Measurements from ENCODE around the gene PDCD1LG2.

PDCD1LG2 gene

GRCh38 chr9:5481322-5482040, 28.9 kb upstream of the PDCD1LG2 start:
- no peak overlapping the region for H3K4me3 ChIP-seq (ENCODE audit: low read length, poor library complexity, severe bottlenecking)
- H4K20me1 ChIP-seq (ENCODE audit: insufficient read depth, low read length, poor library complexity, severe bottlenecking) = no peaks in the 10 kb centered on the region
- H3F3A ChIP-seq (ENCODE audit: low read depth) = no peaks in the 10 kb centered on the region
- no peaks in the 10 kb centered on the region for H3K9me2 ChIP-seq (replicated peaks; ENCODE audit: low read depth, low read length)
- H3K27me3 ChIP-seq (ENCODE audit: insufficient read depth, low read length, poor library complexity, severe bottlenecking) = no peaks in the 10 kb centered on the region
- H3K4me2 ChIP-seq (ENCODE audit: low read depth, low read length, poor library complexity, severe bottlenecking) = no peak overlapping the region
- H3K9me3 ChIP-seq (ENCODE audit: insufficient read depth, low read depth, low read length) = no peaks in the 10 kb centered on the region
- no peaks in the 10 kb centered on the region for H3K4me1 ChIP-seq (ENCODE audit: insufficient read depth, low read length, poor library complexity, severe bottlenecking)
- TF ChIP-seq EZH2phosphoT487 (IDR thresholded peaks at IDR 0.05; ENCODE audit: borderline replicate concordance) = no peak
- TF ChIP-seq, protein P1, sequence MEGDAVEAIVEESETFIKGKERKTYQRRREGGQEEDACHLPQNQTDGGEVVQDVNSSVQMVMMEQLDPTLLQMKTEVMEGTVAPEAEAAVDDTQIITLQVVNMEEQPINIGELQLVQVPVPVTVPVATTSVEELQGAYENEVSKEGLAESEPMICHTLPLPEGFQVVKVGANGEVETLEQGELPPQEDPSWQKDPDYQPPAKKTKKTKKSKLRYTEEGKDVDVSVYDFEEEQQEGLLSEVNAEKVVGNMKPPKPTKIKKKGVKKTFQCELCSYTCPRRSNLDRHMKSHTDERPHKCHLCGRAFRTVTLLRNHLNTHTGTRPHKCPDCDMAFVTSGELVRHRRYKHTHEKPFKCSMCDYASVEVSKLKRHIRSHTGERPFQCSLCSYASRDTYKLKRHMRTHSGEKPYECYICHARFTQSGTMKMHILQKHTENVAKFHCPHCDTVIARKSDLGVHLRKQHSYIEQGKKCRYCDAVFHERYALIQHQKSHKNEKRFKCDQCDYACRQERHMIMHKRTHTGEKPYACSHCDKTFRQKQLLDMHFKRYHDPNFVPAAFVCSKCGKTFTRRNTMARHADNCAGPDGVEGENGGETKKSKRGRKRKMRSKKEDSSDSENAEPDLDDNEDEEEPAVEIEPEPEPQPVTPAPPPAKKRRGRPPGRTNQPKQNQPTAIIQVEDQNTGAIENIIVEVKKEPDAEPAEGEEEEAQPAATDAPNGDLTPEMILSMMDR (conservative IDR thresholded peaks at IDR 0.05; ENCODE audit: low read length) = no peak
- H2AFZ ChIP-seq (ENCODE audit: low read length) = no peak overlapping the region
- no peaks in the 10 kb centered on the region for H3K79me2 ChIP-seq (ENCODE audit: insufficient read depth, low read length)
- H3K9ac ChIP-seq (ENCODE audit: low read depth, low read length, poor library complexity, severe bottlenecking) = no peak overlapping the region
- no peaks in the 10 kb centered on the region for H3K36me3 ChIP-seq (ENCODE audit: insufficient read depth, low read length)

DNA sequence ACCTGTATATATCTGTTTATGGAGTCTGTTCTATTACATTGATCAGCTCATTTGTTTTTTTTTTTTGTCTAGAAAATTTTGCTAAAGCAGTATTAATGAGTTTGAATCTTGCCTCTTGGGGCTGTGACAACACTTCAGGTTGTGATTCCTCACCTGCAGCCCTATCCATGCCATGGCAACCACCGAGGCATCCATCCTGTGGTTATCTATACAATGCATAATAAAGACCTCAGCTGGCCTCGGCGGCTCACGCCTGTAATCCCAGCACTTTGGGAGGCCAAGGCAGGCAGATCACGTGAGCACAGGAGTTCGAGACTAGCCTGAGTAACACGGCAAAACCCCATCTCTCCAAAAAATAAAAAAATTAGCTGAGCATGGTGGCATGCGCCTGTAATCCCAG, 28.1 kb upstream of the PDCD1LG2 start:
- Histone ChIP-seq H3F3A (ENCODE audit: low read depth) (no peaks in the 10 kb centered on the region), H3K9me3 (ENCODE audit: insufficient read depth, low read depth, low read length) (no peaks in the 10 kb centered on the region), H3K4me3 (ENCODE audit: low read length, poor library complexity, severe bottlenecking) (no peak overlapping the region), H3K9me2 (replicated peaks; ENCODE audit: low read depth, low read length) (no peaks in the 10 kb centered on the region), H3K4me2 (ENCODE audit: low read depth, low read length, poor library complexity, severe bottlenecking) (no peak overlapping the region), H3K9ac (ENCODE audit: low read depth, low read length, poor library complexity, severe bottlenecking) (no peak overlapping the region), H2AFZ (ENCODE audit: low read length) (no peak overlapping the region), H4K20me1 (ENCODE audit: insufficient read depth, low read length, poor library complexity, severe bottlenecking) (no peaks in the 10 kb centered on the region), H3K27me3 (ENCODE audit: insufficient read depth, low read length, poor library complexity, severe bottlenecking) (no peaks in the 10 kb centered on the region), H3K36me3 (ENCODE audit: insufficient read depth, low read length) (no peaks in the 10 kb centered on the region), H3K79me2 (ENCODE audit: insufficient read depth, low read length) (no peaks in the 10 kb centered on the region), H3K4me1 (ENCODE audit: insufficient read depth, low read length, poor library complexity, severe bottlenecking) (no peaks in the 10 kb centered on the region)
- no peak for TF ChIP-seq EZH2phosphoT487 (IDR thresholded peaks at IDR 0.05; ENCODE audit: borderline replicate concordance)
- TF ChIP-seq, protein P1 (conservative IDR thresholded peaks at IDR 0.05; ENCODE audit: low read length) = no peak

DNA sequence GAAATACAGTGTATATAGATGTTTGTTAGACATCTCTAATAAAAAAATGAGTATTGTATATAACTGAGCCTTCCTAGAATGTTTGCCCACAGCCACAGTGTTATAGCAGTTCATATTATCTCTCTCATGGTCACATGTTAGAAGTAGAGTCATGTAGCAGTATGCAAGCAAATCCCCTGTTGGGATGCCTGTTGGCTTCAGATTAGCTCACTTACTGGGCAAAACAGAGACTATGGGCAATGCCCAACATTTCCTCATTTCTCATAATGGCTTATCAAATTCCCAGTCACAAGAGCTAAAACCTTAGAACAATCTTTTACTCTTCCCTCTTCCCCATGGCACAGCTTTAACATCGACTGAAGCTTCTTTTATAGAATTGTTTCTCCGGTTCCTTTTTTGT, 27.0 kb upstream of the PDCD1LG2 start:
- H3K4me2 ChIP-seq (ENCODE audit: low read depth, low read length, poor library complexity, severe bottlenecking) = no peak overlapping the region
- no peaks in the 10 kb centered on the region for H3K79me2 ChIP-seq (ENCODE audit: insufficient read depth, low read length)
- no peaks in the 10 kb centered on the region for H3K27me3 ChIP-seq (ENCODE audit: insufficient read depth, low read length, poor library complexity, severe bottlenecking)
- no peak overlapping the region for H2AFZ ChIP-seq (ENCODE audit: low read length)
- H3K9me2 ChIP-seq (replicated peaks; ENCODE audit: low read depth, low read length) = no peaks in the 10 kb centered on the region
- H3F3A ChIP-seq (ENCODE audit: low read depth) = no peaks in the 10 kb centered on the region
- H3K4me1 ChIP-seq (ENCODE audit: insufficient read depth, low read length, poor library complexity, severe bottlenecking) = no peaks in the 10 kb centered on the region
- H3K9ac ChIP-seq (ENCODE audit: low read depth, low read length, poor library complexity, severe bottlenecking) = no peak overlapping the region
- no peaks in the 10 kb centered on the region for H3K36me3 ChIP-seq (ENCODE audit: insufficient read depth, low read length)
- H3K9me3 ChIP-seq (ENCODE audit: insufficient read depth, low read depth, low read length) = no peaks in the 10 kb centered on the region
- no peak overlapping the region for H3K4me3 ChIP-seq (ENCODE audit: low read length, poor library complexity, severe bottlenecking)
- TF ChIP-seq, protein P1 (conservative IDR thresholded peaks at IDR 0.05; ENCODE audit: low read length) = no peak
- TF ChIP-seq EZH2phosphoT487 (IDR thresholded peaks at IDR 0.05; ENCODE audit: borderline replicate concordance) = no peak
- no peaks in the 10 kb centered on the region for H4K20me1 ChIP-seq (ENCODE audit: insufficient read depth, low read length, poor library complexity, severe bottlenecking)
